ENCODE measurements around the gene PAIP2.
"Not testable (repeated sequence)": the region's sequence is repeated elsewhere in the genome, so short reads cannot be mapped to it uniquely, and the experiment has no call there.

The PAIP2 gene

GRCh38 chr5:139382807-139383206 is 41.2 kb downstream of the PAIP2 start:
- DNase-seq (ENCODE audit: low spot score): no peak
- in situ Hi-C loops (cut with MboI; ENCODE audit: low pct_unique_long_range_greater_than_20kb, low sequenced_read_pairs, unreplicated experiment): no loop called here
- TF ChIP-seq CTCF (IDR thresholded peaks at IDR 0.05; ENCODE audit: extremely low read depth, insufficient read depth, missing control alignments): no peak

- no peak for DNase-seq (ENCODE audit: low spot score)
- TF ChIP-seq CTCF (IDR thresholded peaks at IDR 0.05; ENCODE audit: extremely low read depth, insufficient read depth, missing control alignments): no peak
- in situ Hi-C loops (cut with MboI; ENCODE audit: low pct_unique_long_range_greater_than_20kb, low sequenced_read_pairs, unreplicated experiment): no loop called here
Observed at GRCh38 chr5:139383275-139383992, 41.8 kb downstream of the PAIP2 start, which contains the start of gene SLC23A1. Gene SLC23A1 (minus strand): TSS chr5:139383297. CDS start chr5:139383253, 44 bp downstream.

GRCh38 chr5:139383993-139384590 is 42.4 kb downstream of the PAIP2 start:
- no peak for DNase-seq (ENCODE audit: low spot score)
- in situ Hi-C loops (cut with MboI; ENCODE audit: low pct_unique_long_range_greater_than_20kb, low sequenced_read_pairs, unreplicated experiment): no loop called here
- no peak for TF ChIP-seq CTCF (IDR thresholded peaks at IDR 0.05; ENCODE audit: extremely low read depth, insufficient read depth, missing control alignments)

GRCh38 chr5:139384591-139385051 is 43.0 kb downstream of the PAIP2 start:
- no peak for TF ChIP-seq CTCF (IDR thresholded peaks at IDR 0.05; ENCODE audit: extremely low read depth, insufficient read depth, missing control alignments)
- no peak for DNase-seq (ENCODE audit: low spot score)
- in situ Hi-C loops (cut with MboI; ENCODE audit: low pct_unique_long_range_greater_than_20kb, low sequenced_read_pairs, unreplicated experiment): no loop called here

GRCh38 chr5:139385061-139386049 is 43.7 kb downstream of the PAIP2 start:
- peak; percentile 31 for TF ChIP-seq CTCF (IDR thresholded peaks at IDR 0.05; ENCODE audit: extremely low read depth, insufficient read depth, missing control alignments)
- in situ Hi-C loops (cut with MboI; ENCODE audit: low pct_unique_long_range_greater_than_20kb, low sequenced_read_pairs, unreplicated experiment): no loop called here
- peak; percentile 63 for DNase-seq (ENCODE audit: low spot score)

- in situ Hi-C loops (cut with MboI; ENCODE audit: low pct_unique_long_range_greater_than_20kb, low sequenced_read_pairs, unreplicated experiment): no loop called here
- no peak for TF ChIP-seq CTCF (IDR thresholded peaks at IDR 0.05; ENCODE audit: extremely low read depth, insufficient read depth, missing control alignments)
- DNase-seq (ENCODE audit: low spot score): no peak
Observed at GRCh38 chr5:139386050-139386438, 44.4 kb downstream of the PAIP2 start.

- in situ Hi-C loops (cut with MboI; ENCODE audit: low pct_unique_long_range_greater_than_20kb, low sequenced_read_pairs, unreplicated experiment); DNase-seq (ENCODE audit: low spot score): not testable (repeated sequence)
Observed at GRCh38 chr5:139386956-139387355, 45.3 kb downstream of the PAIP2 start.
